NOMO-1 treated with dmso at 0.1 percent for 144 hours (cell line): ENCODE data around the gene PELI3.
A peak's percentile ranks its signal among the peaks of the same experiment; 100 is the strongest.
"Not testable (repeated sequence)": the region's sequence is repeated elsewhere in the genome, so short reads cannot be mapped to it uniquely, and the experiment has no call there.

Experiments used
- DNase-seq: peaks from one replicate; lab custom pipeline; 2025; ENCODE audit not compliant: unreplicated experiment; lab: John Stamatoyannopoulos, UW

The PELI3 gene, protein sequence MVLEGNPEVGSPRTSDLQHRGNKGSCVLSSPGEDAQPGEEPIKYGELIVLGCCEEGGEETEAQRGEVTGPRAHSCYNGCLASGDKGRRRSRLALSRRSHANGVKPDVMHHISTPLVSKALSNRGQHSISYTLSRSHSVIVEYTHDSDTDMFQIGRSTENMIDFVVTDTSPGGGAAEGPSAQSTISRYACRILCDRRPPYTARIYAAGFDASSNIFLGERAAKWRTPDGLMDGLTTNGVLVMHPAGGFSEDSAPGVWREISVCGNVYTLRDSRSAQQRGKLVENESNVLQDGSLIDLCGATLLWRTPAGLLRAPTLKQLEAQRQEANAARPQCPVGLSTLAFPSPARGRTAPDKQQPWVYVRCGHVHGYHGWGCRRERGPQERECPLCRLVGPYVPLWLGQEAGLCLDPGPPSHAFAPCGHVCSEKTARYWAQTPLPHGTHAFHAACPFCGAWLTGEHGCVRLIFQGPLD

DNA sequence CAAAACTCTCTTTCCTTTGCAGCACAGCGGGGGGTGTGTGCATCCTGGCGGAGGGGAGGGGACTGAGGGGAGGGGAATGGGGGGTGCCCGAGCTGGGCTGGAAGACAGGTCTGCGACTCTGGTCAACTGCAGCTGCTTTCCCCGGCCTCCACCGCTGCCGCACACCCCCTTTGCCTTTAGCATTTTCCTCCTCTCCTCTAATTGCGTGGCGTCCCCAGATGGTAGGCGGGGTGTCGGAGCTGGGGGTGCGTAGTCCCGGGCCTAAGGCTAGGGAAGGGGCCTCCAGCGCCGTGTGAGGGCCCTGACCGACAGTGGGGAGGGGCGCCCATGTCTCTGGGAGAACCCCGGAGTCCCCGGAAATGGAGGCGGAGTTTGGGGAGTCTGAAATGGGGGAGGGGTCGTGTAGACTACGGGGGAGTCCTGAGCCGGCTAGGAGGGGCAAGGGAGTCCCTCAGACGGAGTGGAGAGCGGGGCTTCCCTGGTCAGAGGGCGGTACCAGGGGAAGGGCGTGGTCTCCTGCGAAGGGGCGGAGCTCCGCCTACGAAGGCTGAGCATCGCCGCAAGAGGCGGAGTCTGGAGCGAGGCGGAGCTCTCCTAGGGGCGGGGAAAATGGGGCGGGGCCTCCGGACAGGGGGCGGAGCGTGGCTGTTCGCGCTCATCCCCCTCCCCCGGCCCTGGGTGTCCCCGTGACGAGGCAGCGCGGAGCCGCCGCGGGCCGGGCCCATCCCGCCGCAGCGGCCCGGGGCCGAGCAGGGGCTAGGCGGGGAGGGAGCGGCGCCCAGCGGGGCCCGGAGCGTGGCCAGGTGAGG lies at the start of gene PELI3:
Gene PELI3, plus strand, starts transcription at position 681 of the 809 bp plus-strand sequence. CDS start 1,224 bp downstream, outside the sequence.
- peak; percentile 70 for DNase-seq

DNA sequence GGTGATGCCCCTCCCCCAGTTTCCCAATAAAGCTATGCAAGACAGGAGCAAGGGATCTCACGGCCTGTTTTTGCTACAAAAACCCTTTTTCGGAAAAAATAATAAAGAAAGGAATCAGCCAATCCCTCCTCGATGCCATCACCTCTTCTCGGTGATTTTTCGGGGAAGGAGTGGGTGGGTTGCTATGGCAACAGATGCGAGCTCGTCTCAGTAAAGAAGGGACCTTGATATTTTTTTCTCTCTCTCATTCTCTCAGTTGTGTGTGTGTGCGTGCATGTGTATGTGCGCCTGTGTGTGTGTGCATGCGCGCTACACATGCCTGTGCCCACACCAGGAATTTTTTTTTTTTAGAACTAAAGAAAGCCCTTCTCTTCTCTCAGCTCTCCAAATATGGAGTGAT lies 49.7 kb upstream of the PELI3 start:
- DNase-seq = no peak

DNA sequence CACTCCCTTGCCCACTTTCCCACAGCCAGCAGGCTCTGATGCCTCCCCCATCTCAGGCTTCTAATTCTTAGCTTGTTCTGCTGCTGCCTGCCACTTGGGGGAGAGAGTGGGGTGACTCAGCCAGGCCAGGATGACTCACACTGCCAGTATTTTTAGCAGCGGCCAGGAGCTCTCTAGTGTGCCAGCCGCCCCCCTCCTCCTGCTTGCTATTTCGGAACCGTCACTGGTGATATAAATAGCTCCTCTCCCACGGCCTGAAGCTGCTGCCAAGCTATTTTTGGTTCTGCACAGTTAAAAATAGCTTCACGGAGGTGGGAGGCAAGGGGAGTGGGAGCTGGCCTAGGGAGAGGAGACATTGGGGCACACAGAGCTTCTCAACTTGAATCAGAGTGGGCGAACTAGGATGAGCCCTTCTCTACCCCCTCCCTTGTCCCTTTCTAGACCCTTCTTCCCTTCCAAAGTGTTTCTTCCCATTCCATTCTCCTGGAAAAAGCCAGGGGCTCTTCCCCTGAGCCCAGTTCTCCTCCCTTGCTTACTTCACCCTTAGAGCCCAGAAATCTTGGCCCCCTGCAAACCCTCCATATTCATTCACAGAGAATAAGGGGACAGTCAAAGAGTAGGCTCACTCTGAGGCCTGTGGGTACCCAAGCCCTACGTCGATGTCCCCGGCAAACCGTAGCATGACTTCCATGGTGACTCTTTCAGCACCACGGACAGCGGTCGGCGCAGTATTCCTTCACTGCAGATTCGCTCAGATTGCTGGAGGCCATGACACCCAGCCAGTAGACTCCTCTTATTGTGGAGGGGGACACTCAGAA lies 48.3 kb upstream of the PELI3 start:
- DNase-seq = peak; percentile 82

DNA sequence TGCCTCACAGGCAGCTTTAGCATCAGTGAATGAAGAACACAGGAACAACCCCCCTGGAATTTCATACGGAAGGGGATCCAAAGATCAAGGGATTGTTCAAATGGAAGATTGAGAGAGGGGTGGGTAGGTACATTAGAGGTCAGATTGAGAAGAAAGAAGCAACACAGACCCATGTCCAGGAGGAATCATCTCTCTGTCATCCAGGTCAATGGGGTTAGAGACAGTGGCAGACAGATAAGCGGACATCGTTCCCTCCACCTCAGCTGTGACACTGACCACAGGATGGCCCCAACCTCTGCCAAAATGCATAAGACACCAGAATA lies 47.8 kb upstream of the PELI3 start:
- DNase-seq = no peak

DNA sequence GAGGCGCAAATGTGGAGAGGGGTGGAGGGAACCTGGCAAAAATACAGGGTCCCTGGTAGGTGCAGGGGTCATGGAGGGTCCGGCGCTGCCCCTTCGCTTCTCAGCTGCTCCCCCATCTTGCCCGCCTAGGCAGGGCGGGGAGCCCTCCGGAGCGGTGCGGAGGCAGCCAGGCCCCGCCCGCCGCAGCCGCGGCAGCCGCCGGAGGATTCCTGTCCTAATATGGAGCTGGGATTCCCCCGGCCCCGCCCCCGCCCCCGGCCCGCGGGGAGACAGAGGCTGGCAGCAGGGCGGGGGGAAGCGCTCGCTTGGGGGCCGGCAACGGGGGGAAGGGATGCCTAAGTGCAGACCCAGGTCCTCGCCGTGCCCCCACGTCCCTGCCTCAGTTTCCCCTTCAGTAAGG lies 46.9 kb upstream of the PELI3 start:
- no peak for DNase-seq

DNA sequence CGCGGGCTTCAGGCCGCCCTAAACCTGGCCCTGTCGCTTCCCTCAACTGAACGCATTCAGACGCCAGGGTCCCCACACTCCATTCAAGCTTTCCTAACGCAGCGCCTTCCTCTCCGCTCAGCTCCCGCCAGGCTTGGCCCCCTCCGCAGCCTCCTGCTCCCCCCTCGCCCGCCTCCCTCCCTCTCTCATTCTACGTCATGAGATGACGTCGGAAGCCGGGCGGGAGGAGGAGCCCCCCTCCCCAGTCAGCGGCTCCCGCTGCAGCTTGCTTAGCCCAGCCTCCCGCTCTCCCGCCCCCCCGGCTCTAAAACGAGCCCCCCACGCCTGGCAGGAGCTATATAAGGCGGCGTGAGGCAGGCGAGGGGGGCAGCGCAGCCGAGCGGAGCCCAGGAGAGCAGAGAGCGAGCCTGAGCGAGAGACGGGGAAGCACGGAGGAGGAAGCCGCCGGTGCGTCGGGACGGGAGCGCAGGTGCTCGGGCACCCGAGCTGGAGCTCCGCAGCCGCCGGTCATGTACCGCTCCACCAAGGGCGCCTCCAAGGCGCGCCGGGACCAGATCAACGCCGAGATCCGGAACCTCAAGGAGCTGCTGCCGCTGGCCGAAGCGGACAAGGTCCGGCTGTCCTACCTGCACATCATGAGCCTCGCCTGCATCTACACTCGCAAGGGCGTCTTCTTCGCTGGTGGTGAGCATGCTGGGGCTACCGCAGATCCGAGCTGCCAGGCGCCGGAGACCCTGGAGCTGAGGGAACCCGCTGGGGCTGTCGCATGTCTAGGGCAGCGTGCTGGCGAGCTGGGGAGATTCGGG lies 45.8 kb upstream of the PELI3 start, which contains the start of gene NPAS4:
Gene NPAS4, plus strand, starts transcription at position 365 of the 806 bp plus-strand sequence. Its CDS starts 145 bp downstream, at position 510.
- no peak for DNase-seq

DNA sequence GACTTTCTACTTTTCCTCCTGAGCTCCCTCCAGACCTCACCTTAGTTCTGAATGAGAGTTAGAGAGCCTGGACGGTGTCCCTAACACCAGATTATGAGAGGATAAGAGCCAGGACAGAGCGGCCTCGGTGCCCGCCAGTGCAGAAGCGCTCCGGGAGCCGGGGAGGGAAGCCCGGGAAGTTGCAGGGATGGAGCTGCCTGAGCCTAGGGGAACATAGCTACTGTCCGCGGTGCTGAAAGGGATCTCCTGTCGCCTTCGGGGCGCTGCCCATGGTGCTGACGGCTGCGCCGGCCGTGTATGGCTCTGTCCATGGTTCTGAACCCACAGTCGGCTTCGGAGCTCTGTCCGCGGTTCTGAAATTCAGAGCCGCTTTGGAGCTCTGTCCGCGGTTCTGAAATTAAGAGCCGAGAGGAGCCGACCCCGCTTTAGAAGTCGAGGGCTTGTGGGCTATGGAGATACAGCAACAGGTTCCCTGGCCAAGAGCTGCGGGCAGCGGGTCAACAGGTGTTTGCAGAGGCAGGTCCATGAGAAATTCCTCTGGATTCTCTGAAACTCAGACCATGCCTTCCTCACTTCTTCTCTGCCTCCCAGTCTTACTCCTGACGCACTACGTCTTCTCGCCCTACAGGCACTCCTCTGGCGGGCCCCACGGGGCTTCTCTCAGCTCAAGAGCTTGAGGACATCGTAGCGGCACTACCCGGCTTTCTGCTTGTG lies 45.1 kb upstream of the PELI3 start:
- DNase-seq = peak; percentile 39

DNA sequence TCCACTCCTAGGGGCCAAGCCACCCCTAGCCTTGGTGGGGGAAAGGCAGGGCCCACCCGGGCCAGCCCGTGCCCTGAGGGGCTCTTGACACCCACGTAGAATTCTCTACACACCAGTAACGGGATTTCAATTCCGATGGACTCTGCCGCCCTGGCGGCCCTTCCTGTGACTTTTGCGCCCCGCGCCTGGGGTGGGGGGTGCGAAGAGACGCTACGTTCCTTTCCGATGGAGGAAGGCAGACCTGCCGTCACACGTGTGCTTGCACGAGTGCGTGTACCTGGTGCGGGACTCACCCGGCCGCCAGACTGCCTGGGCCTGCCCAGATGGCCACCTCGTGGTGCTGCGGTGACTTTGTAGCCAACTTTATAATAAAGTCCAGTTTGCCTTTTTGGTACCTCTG lies 40.4 kb upstream of the PELI3 start:
- DNase-seq = no peak

DNA sequence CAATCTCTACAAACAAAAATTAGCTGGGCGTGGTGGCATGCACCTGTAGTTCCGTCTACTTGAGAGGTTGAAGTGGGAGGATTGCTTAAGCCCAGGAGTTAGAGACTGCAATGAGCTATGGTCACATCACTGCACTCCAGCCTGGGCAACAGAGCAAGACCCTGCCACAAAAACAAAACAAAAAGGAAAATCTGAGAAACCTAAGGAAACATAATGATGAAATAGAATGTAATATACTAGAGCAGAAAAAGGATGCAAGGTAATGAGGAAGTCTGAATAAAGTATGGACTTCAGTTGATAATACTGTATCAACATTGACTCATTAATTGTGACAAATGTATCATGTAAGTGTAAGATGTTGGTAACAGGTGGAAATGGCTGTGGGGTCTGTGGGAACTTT lies 37.8 kb upstream of the PELI3 start:
- no peak for DNase-seq

DNA sequence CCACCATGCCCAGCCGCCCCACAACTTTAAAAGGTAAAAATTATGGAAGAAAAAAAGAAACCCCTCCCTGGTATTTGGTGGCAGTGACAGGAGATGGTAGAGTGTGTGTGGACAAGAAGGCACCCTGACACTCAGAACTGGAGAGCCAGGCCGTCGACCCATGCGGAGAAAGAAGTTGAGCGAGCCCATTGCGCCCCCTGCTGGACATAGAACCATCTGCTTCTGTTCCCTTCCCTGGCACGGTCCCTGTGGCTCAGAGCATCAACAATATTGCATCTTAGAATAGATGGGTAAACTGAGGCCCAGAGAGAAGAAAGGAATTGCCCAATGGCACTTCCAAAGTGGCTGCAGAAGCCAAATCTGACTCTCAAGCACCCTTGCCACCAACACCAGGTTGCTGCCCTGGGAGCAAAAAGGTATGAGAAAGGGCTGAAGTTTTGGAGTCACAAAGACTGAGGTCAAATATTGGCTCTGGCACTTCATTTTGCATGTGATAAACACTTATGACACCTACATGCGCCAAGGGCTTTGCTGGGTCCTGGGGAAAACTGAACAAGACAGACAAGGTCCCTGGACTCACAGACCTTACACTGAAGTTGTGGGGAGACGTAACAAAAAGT lies 36.6 kb upstream of the PELI3 start:
- peak; percentile 17 for DNase-seq

DNA sequence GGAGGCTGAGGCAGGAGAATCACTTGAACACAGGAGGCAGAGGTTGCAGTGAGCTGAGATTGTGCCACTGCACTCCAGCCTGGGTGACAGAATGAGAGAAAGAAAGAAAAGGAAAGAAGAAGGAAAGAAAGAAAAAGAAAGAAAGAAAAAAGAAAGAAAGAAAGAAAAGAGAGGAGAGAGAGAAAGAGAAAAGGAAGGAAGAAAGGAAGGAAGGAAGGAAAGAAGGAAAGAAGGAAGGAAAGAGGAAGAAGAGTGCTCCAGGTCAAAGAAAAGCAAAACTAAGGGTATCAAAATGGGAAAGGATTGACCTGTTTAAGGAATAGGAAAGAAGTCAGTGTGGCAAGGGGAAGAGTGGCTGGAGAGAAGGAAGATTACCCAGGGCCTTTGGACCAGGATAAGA lies 35.4 kb upstream of the PELI3 start:
- DNase-seq = not testable (repeated sequence)

DNA sequence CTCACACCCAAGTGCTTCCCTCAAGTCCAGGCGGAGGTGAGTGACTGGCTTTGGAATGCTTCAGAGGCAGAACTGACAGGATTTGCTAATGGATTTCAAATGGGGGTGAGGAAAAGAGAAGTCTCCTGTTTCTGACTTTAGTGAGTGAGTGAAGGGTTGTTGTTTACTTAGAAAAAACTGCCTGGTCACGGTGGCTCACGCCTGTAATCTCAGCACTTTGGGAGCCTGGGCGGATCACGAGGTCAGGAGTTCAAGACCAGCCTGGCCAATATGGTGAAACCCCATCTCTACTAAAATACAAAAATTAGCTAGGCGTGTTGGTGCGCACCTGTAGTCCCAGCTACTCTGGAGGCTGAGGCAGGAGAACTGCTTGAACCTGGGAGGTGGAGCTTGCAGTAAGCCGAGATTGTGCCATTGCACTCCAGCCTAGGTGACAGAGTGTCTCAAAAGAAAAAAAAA lies 34.8 kb upstream of the PELI3 start:
- not testable (repeated sequence) for DNase-seq

DNA sequence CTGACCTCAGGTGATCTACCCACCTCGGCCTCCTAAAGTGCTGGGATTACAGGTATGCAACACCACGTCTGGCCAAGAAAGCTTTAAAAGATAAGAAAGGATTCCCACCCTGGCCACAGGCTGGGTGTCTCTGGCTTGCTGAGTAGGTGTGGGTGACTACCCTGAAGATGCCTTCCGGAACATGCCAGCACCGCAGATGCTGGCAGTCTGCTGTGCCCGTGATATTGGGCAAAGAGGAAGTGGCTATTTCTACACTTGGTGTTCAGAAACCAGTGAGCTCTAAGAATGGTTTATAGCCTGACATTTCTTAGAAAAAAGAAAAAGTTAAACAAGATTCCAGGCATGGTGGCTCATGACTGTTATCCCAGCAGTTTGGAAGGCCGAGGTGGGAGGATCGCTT lies 34.1 kb upstream of the PELI3 start:
- DNase-seq = no peak

DNA sequence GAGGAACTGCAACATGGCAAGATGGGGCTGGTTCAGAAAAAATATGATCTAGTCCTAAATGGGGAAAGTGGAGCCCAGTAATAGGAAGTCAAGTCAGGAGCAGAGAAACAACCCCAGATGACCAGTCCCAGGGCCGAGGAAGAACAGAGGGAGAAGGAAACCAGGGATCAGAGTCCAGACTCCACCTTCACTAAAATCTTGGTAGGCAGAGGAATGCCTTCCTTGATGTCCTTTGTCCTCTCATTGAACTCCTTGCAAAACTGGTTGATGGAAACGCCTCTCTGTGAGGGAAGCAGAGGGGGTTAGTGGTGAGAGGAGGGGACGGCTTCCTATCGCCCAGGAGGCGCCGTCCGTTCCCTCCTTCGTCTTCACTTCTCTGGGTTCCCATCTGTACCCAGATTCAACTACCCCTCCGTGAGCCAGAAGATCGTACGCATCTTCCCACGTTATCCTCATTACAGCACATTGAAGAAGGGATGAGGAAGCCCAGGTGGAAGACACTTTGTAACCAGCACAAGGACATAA lies 28.7 kb upstream of the PELI3 start:
- no peak for DNase-seq

DNA sequence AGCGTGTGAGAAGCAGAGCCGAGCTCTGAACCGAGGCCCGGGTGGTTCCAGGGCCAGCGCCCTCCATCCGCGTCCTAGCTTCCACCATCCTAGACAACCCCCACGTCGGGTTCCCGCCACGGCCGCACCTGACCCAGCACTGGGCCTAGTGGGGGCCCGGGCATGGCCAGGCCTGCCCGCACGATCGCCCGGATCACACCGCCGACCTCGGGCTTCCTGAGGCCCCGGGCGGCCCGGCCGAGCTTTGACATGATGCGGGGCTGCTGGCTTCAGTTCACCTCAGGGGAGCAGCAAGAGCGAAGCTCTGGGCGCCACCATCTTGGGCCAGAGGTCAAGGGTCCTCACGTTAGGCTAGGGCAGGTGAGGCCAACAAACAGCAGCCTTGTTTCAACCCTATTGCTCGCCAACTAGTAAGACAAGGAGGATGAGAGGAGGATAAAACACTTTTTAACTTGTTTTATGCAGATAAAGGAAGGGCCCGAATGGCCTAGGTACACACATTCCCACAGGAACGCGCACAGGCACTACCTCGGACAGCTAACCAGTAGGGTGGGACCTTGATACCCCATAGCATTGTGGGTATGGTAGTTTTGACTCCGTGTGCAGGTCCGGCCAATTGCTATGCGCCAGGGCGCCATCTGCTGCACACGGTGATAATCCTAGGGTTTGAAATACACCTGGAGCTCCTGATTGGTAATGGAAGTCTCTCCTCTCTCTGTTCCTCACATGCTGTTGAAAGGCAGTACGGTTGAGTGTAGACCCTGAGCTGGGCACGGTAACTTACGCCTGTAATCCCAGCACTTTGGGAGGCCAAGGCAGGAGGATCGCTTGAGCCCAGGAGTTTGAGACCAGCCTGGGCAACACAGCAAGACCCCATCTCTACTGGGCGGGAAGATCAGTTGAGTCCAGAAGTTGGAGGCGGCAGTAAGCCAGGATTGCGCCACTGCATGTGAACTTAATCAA lies 27.9 kb upstream of the PELI3 start, which contains the start of gene MRPL11:
Gene MRPL11, minus strand, starts transcription at position 345 of the 963 bp plus-strand sequence. Its CDS starts 94 bp downstream, at position 251.
- DNase-seq = peak; percentile 89

DNA sequence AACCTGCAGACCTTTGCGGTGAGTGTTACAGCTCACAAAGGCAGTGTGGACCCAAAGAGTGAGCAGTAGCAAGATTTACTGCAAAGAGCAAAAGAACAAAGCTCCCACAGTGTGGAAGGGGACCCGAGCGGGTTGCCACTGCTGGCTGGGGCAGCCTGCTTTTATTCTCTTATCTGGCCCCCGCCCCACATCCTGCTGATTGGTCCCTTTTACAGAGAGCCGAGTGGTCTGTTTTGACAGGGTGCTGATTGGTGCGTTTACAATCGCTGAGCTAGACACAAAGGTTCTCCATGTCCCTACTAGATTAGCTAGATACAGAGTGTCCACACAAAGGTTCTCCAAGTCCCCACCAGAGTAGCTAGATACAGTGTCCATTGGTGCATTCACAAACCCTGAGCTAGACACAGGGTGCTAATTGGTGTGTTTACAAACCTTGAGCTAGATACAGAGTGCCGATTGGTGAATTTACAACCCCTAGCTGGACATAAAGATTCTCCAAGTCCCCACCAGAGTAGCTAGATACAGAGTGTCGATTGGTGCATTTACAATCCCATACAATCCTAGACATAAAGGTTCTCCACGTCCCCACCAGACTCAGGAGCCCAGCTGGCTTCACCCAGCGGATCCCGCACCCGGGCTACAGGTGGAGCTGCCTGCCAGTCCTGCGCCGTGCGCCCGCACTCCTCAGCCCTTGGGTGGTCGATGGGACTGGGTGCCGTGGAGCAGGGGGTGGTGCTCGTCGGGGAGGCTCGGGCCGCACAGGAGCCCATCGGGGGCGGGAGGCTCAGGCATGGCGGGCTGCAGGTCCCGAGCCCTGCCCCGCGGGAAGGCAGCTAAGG lies 26.4 kb upstream of the PELI3 start:
- not testable (repeated sequence) for DNase-seq

DNA sequence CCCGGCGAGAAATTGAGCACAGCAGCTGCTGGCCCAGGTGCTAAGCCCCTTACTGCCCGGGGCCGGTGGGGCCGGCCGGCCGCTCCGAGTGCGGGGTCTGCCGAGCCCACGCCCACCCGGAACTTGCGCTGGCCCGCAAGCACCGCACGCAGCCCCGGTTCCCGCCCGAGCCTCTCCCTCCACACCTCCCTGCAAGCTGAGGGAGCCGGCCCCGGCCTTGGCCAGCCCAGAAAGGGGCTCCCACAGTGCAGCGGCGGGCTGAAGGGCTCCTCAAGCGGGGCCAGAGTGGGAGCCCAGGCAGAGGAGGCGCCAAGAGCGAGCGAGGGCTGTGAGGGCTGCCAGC lies 25.8 kb upstream of the PELI3 start:
- DNase-seq = not testable (repeated sequence)
